Stimulated activated CD4-positive, alpha-beta T cell treated with anti-CD3 and anti-CD28 coated beads, Interleukin-2, amount 100 ng/mL, for 24 hours (primary cell): ENCODE results near the gene AKR1C1.
"Not testable (repeated sequence)": the region's sequence is repeated elsewhere in the genome, so short reads cannot be mapped to it uniquely, and the experiment has no call there.

ENCODE experiments used
- DNase-seq, 2 donors: peaks; one replicate each; pipeline ENCODE4 v3.0.0-alpha.2; 2020

AKR1C1 gene

GRCh38 chr10:4962876-4963814 lies at the start of gene AKR1C1:
TSS of gene AKR1C1 (plus strand) at chr10:4963415. CDS start at chr10:4963445, 30 bp downstream.
- not testable (repeated sequence) for DNase-seq

- no peak for DNase-seq
Observed at GRCh38 chr10:4914213-4914850, 48.9 kb upstream of the AKR1C1 start.

DNA sequence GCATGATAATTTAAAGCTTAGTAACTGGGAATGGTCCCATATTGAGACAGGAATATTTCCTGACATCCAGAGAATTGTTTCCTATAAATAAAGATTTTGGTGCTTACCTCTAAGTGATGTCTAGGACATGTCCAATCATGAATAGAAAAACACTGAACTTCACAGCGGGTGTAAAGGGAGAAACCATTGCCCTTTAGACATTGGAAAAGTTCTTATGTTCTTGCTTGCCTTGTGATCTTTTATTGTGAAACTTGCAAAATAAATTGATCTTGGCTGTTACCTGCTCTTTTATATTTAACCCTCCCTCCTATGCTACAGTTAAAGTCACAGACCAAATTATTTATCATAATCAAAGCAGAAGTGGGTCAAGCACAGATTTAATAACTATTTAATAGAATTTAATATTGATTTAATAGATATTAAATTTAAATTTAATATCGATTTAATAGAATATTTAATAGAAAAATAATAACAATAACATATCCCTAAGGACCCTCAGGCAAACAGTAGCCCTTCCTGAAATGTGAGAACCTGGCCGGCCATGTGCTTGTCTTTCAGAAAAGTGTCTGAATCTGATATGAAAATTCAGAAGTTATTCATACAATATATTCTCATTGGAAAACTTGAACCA lies 47.0 kb upstream of the AKR1C1 start:
- DNase-seq, result no peak

- no peak for DNase-seq
Observed at GRCh38 chr10:4918236-4918635, 45.0 kb upstream of the AKR1C1 start.

DNA sequence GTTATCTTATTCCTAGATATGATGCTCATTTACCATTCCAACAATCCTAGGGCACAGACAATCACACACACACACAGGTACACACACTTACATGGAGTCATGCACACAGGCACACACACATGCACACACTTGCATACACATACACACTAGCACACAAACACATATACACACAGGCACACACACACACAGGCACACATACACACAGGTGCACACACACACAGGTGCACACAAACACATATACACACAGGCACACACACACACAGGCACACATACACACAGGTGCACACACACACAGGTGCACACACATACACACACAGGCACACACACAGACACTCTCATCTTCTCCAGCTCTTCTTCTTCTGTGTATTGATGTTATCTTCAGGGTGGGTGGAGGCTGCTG lies 38.7 kb upstream of the AKR1C1 start:
- not testable (repeated sequence) for DNase-seq

DNA sequence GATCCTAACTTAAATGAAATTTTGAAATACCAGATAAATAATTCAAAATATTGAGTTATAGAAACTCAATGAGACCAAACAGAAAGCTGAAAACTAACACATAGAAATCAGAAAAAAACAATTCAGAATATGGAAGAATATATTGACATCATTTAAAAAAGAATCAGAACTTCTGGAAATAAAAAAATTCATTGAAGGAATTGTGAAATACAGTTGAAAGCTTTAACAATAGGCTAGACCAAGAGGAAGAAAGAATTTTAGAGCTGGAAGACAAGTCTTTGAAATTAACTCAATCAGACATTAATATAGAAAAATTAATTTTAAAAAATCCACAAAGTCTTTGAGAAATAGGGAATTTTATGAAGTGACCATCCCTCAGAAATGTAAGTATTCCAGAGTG lies 36.8 kb upstream of the AKR1C1 start:
- no peak for DNase-seq

- no peak for DNase-seq
Observed at GRCh38 chr10:4931587-4931986, 31.6 kb upstream of the AKR1C1 start.

DNA sequence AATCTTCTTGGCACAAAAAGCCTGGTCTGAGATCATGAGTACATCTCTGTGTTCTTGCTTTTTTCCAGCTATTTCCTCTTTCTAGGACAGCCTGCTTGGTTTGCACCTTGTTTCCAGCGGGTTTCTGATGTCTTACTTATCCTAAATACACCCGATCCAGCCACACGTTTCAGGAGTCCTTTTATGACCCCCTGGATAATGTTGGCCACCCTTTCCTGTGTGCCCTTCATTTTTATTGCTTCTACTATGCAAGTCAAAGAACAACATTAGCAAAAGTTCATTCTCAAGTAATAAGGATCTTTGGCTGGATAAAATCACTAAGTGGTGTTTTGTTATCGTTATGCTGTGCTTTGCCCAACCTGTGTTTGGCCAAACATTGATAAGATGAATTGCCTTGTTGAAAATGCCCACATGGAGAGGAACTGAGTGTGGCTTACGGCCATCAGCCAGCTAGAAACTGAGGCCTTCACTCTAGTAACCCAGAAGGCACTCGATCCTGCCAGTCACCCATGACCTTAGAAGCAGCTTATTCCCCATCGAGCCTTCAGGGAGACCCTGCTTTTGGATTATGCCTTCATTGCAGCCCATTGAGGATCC lies 28.7 kb upstream of the AKR1C1 start:
- no peak for DNase-seq

GRCh38 chr10:4937346-4937745 lies 25.9 kb upstream of the AKR1C1 start:
- DNase-seq, result no peak

DNA sequence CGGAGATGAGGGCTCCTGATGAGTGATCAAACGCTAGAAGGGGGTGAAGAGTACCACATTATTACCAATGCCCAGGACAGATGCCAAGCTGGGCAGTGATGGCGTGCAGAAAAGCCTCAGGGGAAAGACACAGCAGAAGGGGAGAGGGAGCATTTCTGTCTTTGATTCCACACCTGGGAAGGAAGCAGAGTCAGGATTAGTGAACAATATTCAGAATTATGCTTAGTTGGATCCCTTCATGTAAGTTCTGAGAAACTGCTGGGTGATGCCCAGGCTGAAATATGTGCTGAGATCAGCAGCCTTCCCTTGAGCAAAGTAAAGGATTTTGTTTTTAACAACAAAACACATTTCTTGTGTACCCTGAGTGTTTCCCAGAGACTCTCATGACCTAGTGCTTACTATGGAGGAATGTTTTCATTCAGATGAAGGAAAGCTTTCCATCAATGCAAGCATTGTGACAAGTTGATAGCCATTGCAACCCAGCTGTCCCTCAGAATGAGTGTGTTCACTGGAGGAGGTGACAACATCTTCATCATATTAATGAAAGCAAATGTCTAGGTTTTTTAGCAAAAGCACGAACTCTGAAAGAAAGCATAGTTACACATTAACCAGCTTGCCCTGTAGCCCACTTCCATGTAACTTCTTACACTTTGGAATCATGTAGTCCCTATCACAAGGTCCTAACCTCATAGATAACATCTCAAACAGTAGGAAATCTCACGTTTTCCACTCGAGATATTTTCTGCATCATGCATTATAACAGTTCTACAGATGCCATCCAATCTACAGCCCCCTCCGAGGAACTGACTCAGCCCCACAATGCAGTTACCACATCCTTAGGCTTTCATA lies 23.8 kb upstream of the AKR1C1 start:
- DNase-seq, result no peak

GRCh38 chr10:4940073-4940428 lies 23.2 kb upstream of the AKR1C1 start:
- DNase-seq, result not testable (repeated sequence)

GRCh38 chr10:4940909-4941308 lies 22.3 kb upstream of the AKR1C1 start:
- not testable (repeated sequence) for DNase-seq

DNA sequence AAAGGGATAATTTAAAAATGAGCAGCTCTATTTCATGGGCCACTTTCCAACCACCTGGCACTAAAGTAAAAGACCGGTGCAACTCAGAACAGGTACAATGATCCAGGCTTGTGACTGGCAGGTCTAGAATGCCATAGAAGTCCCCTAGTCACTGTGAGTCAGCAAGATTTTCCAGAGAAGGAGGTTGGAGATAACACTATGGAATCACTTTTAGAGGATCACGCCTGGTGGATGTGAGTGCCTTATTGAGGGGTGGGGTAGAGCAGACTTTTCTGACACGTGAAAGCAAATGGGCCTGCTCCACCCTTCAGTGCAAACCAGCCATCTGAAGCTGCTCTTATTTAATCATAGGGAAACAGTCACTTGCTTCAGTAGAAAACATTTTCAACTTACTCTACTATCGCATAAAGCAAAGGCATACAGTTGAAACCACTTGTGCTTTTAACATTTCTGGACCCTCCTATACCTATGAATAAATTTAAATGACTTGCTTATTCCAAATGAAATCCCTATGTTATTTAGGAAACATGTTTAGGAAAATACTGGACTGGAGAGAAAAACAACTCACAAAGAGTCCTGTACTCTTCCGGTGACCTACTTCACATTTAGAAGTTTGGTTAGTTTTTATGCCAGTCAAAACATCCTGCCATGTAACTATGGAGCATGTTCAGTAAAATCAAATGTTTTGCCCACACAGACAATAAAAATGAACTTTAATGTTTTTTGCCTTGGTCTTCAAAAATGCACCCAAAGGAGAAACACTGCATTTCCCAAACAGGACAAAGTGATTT lies 21.5 kb upstream of the AKR1C1 start:
- DNase-seq, result no peak

DNA sequence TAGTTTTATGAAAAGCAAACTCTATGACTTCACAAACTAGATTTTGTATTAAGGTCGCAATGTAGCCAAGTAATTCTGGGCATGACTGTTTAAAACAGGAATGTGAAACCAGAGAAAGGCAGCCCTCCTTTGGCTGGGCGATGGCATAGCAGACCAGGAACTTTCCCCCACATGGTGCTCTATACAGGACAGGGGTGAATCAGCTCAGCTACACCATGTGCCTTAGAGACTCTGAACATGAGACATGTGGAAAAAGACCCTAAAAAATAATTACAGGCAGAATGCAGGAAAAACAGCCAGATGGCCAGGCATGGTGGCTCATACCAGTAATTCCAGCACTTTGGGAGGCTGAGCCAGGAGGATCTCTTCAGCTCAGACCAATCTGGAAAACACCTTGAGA lies 20.3 kb upstream of the AKR1C1 start:
- DNase-seq, result not testable (repeated sequence)

DNA sequence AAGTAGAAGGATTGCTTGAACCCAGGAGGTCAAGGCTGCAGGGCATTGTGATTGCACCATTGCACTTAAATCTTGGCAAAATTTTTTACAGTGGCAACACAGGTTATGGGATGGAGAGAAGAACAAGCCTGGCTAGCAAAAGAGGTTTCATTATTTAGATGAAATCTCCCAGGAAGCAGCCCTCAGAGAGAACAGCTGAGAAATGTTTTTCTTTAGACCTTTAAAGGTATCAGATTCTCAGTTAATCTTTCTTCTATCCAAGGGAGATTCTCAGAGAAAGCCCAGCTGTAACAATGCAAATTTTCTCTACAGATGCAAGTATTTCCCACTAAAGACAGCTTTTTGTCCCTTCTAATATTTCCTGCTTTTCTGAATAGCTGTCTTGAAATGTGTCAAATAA lies 19.8 kb upstream of the AKR1C1 start:
- DNase-seq, result not testable (repeated sequence)

DNA sequence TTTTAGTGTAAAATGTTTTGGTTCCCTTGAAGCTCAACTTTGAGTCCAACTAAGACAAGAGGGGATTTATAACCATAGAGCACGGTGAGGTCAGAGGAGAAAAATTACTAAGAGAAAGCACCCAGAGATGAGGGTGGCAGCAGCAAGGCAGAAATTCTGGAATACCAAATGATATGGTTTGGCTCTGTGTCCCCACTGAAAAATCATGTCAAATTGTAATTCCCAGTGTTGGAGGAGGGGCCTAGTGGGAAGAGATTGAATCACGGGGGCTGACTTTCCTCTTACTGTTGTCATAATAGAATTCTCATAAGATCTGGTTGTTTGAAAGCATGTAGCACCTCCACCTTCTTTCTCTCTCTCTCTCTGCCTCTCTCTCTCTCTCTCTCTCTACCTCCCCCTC lies 19.4 kb upstream of the AKR1C1 start:
- no peak for DNase-seq

DNA sequence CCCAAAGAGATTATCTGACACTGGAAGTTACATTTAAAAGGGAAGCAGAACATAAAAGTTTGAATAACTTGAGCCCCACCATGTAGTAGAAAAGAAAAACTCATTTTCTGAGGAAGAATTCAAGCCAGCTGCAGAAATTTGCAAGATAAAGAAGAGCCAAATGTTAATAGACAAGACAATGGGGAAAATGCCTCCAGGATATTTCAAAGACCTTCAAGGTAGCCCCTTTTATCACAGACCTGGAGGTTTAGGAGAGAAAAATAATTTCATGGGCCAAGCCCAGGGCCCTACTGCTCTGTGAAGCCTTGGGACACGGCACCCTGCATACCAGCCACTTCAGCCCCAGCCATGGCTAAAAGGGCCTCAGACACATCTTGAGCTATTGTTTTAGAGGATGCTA lies 18.4 kb upstream of the AKR1C1 start:
- DNase-seq, result no peak

DNA sequence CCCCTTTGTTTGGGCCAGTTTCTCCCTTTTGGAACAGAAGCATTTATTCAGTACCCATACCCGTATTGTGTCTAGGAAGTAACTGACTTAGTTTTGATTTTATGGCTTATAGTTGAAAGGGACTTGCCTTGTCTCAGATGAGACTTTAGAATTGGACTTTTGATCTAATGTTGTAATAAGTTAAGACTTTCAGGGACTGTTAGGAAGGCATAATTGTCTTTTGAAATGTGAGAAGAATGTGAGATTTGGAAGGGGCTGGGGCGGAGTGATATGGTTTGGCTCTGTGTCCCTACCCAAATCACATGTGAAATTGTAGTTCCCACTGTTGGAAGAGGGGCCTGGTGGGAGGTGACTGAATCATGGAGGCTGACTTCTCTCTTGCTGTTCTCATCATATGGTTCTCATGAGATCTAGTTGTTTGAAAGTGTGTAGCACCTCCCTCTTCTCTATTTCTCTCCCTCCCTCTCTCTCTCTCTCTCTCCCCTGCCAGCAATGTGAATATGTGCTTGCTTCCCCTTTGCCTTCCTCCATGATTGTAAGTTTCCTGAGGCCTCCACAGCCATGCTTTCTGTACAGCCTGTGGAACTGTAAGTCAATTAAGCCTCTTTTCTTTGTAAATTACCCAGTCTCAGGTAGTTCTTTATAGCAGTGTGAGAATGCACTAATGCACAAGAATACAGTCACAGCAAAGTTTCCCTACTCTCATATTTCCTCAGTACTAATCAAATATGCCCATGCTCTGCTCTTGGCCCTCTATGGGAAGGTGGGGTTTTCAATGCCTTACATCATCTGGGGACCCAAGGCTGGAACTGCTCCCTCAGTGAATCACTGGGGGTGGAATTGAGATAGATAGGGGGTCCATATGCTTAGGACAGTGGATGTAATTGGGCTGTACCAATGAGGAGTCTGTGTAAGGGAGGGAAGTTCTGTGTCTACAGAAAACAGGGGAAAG lies 17.2 kb upstream of the AKR1C1 start:
- no peak for DNase-seq

- DNase-seq, result no peak
Observed at GRCh38 chr10:4947039-4947634, 16.1 kb upstream of the AKR1C1 start.
